ENCODE measurements around the gene SDK1. TPM values are rescaled to one million over a fixed set of nuclear protein-coding genes. Genes with fewer than 3 reads are reported as not detected.
A peak's percentile ranks its signal among the peaks of the same experiment; 100 is the strongest.

SDK1 gene
- total RNA-seq, 1 donor from 2014 or later = 225 TPM

DNA sequence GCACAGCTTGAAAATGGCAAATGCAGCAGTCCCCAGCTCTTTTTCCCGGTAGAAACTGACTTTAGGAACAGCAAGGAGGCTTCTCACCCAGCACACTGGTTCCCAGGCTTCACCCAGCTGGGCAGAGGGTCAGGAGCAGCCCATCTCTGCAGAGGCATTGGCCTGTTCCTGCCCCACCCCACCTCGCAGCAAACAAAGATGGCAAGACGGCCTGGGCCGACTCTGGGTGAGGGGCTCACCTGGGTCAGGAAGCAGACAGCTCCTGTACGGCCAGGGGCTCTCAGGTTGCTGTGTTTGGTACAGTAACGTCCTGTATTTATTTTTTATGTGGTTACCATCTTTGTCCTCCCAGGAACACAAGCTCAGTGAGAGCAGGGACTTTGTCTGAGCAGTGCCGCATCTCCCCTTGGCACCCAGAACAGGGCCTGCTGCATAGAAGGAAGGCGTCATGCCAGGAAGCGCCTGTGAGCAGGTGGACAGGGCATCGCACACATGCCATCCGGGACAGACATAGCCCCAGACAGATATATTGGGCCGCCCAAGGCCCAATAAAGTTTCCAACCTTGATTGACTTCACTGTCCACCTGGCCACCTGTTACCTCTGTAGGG, 796.1 kb downstream of the SDK1 start:
- TF ChIP-seq, protein P1, sequence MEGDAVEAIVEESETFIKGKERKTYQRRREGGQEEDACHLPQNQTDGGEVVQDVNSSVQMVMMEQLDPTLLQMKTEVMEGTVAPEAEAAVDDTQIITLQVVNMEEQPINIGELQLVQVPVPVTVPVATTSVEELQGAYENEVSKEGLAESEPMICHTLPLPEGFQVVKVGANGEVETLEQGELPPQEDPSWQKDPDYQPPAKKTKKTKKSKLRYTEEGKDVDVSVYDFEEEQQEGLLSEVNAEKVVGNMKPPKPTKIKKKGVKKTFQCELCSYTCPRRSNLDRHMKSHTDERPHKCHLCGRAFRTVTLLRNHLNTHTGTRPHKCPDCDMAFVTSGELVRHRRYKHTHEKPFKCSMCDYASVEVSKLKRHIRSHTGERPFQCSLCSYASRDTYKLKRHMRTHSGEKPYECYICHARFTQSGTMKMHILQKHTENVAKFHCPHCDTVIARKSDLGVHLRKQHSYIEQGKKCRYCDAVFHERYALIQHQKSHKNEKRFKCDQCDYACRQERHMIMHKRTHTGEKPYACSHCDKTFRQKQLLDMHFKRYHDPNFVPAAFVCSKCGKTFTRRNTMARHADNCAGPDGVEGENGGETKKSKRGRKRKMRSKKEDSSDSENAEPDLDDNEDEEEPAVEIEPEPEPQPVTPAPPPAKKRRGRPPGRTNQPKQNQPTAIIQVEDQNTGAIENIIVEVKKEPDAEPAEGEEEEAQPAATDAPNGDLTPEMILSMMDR (IDR thresholded peaks at IDR 0.05; ENCODE audit: partially characterized antibody, unreplicated experiment) = no peak
- H3K4me3 Mint-ChIP-seq (ENCODE audit: unreplicated experiment) = no peak overlapping the region
- no peak for DNase-seq

DNA sequence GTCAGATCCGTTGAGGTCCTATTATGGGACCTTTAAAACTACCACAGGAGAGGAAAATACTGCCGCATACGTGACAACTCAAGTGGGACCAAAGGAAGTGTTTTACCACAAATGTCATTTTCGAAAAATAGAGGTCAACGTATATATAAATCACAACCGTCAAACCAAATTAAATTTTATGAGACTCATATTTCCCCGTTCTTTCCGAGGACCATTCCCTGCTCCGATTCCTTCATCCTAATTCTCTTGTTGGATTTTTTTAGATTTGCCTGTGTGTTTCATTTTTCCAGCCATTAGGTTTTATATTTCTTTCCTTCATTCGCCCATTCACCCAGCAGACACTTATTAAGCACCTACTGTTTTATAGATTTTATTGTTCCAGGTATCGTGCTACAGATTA, 797.1 kb downstream of the SDK1 start:
- no peak for DNase-seq
- Mint-ChIP-seq H3K27ac (ENCODE audit: unreplicated experiment) (no peak overlapping the region), H3K27me3 (ENCODE audit: unreplicated experiment) (peaks cover 16% of the 10 kb centered on the region), H3K4me3 (ENCODE audit: unreplicated experiment) (no peak overlapping the region), H3K9me3 (ENCODE audit: unreplicated experiment) (peaks cover 12% of the 10 kb centered on the region), H3K4me1 (ENCODE audit: low read depth, unreplicated experiment) (peaks cover 9% of the 10 kb centered on the region), H3K36me3 (ENCODE audit: unreplicated experiment) (peaks cover 9% of the 10 kb centered on the region)
- TF ChIP-seq, protein P1 (IDR thresholded peaks at IDR 0.05; ENCODE audit: partially characterized antibody, unreplicated experiment) = no peak

More for the DNA sequence above, 796.1 kb downstream of the SDK1 start:
- Mint-ChIP-seq H3K27ac (ENCODE audit: unreplicated experiment) (no peak overlapping the region), H3K4me1 (ENCODE audit: low read depth, unreplicated experiment) (peaks cover 6% of the 10 kb centered on the region), H3K9me3 (ENCODE audit: unreplicated experiment) (peaks cover 13% of the 10 kb centered on the region), H3K36me3 (ENCODE audit: unreplicated experiment) (peaks cover 9% of the 10 kb centered on the region), H3K27me3 (ENCODE audit: unreplicated experiment) (peaks cover 18% of the 10 kb centered on the region)

DNA sequence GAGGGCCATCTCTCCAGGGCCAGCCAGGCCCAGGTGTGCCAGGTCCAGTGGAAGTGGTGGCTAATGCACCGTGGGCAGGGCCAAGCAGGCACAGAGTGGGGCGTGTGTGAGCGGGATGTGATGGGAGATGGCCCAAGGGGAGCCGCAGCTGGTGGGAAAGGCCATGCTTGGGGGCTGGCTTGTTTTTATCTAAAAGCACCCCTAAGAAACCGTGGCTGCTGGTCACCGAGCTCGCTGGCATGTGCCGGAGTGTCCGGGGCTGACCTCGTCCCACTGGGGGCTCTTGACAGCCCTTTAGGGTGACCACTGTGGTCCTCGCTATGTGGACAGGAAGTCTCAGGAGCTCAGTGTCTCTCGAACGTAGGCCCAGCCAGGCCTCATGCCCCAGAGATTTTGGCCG, 798.6 kb downstream of the SDK1 start:
- peaks cover 10% of the 10 kb centered on the region for H3K27me3 Mint-ChIP-seq (ENCODE audit: unreplicated experiment)
- peaks cover 5% of the 10 kb centered on the region for H3K36me3 Mint-ChIP-seq (ENCODE audit: unreplicated experiment)
- no peak overlapping the region for H3K27ac Mint-ChIP-seq (ENCODE audit: unreplicated experiment)
- H3K4me1 Mint-ChIP-seq (ENCODE audit: low read depth, unreplicated experiment) = peaks cover 13% of the 10 kb centered on the region
- no peak for DNase-seq
- no peak overlapping the region for H3K4me3 Mint-ChIP-seq (ENCODE audit: unreplicated experiment)
- TF ChIP-seq, protein P1 (IDR thresholded peaks at IDR 0.05; ENCODE audit: partially characterized antibody, unreplicated experiment) = no peak
- H3K9me3 Mint-ChIP-seq (ENCODE audit: unreplicated experiment) = peaks cover 10% of the 10 kb centered on the region

DNA sequence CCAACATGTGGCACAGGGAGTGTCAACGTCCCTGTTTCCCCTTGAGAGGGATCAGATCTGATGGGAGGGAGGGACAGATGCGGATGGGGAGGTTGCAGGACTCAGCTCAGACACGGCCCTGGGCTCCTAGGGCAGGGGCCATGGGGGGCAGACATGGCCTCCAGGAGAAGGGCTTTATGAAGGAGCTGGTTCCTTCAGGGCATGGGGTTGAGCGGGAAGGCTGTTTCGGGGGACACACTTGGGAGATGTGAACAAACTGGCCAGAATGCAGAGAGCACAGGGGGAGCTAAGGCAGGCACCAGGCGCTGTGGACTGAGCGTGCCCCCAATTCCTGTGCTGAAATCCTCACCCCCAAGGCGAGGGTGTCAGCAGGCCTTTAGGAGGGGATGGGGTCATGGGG, 799.1 kb downstream of the SDK1 start:
- DNase-seq = no peak
- peak overlapping the region; percentile 55 for H3K27ac Mint-ChIP-seq (ENCODE audit: unreplicated experiment)
- TF ChIP-seq, protein P1 (IDR thresholded peaks at IDR 0.05; ENCODE audit: partially characterized antibody, unreplicated experiment) = no peak
- peaks cover 5% of the 10 kb centered on the region for H3K36me3 Mint-ChIP-seq (ENCODE audit: unreplicated experiment)
- H3K4me1 Mint-ChIP-seq (ENCODE audit: low read depth, unreplicated experiment) = peaks cover 13% of the 10 kb centered on the region
- peaks cover 10% of the 10 kb centered on the region for H3K9me3 Mint-ChIP-seq (ENCODE audit: unreplicated experiment)
- no peak overlapping the region for H3K4me3 Mint-ChIP-seq (ENCODE audit: unreplicated experiment)
- H3K27me3 Mint-ChIP-seq (ENCODE audit: unreplicated experiment) = peaks cover 10% of the 10 kb centered on the region

DNA sequence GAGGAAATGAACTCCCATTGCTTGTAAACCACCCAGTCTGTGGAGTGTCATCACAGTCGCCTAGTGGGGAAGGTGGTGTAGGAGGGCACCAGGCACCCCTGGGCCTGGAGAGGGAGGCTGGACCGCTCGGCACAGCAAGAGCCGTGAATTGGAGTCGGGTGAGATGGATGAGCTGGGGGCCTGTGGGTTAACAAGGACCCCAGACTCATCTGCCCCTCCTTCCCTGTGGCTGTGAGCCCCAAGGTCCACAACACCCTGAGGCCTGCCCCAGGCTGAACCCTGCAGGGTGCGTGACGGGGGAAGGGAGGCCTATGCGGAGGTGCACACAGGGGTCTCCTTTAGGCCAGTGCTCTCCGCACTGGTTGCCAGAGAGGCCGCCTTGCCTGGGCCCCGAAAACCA, 799.6 kb downstream of the SDK1 start:
- no peak for DNase-seq
- Mint-ChIP-seq H3K27ac (ENCODE audit: unreplicated experiment) (no peak overlapping the region), H3K9me3 (ENCODE audit: unreplicated experiment) (peaks cover 14% of the 10 kb centered on the region), H3K27me3 (ENCODE audit: unreplicated experiment) (peaks cover 13% of the 10 kb centered on the region), H3K36me3 (ENCODE audit: unreplicated experiment) (peaks cover 5% of the 10 kb centered on the region), H3K4me3 (ENCODE audit: unreplicated experiment) (no peak overlapping the region), H3K4me1 (ENCODE audit: low read depth, unreplicated experiment) (peaks cover 13% of the 10 kb centered on the region)
- TF ChIP-seq, protein P1 (IDR thresholded peaks at IDR 0.05; ENCODE audit: partially characterized antibody, unreplicated experiment) = no peak
